Measurements from ENCODE around the gene WDR5.

DNA sequence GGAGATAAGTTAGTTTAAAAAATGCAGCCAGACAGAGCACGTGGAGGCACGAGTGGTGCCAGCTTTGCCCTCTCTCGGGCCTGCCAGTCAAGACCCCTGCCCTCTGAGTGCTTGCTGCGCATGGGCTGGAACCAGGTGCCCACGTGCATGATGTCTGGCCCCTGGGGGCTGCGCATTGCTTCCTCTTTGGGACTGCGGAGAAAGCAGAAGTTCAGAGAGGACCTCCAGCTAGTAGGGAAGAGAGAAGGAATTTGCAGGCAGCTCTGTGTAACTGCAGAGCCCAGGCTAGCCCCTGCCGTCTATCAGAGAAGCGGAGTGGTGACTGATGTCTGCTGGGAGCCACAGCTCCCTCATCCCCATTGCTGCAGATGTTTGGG is 38.2 kb downstream of the WDR5 start:
- no peak for TF ChIP-seq POLR2AphosphoS5 (IDR thresholded peaks at IDR 0.05; ENCODE audit: low read depth, low read length)
- no peak for TF ChIP-seq POLR2A (IDR thresholded peaks at IDR 0.05; ENCODE audit: low read depth, low read length)
- TF ChIP-seq SPI1 (IDR thresholded peaks at IDR 0.05; ENCODE audit: low read depth, low read length), result no peak
- no peak for TF ChIP-seq POU2F2 (IDR thresholded peaks at IDR 0.05; ENCODE audit: low read depth, low read length)
- no peak for TF ChIP-seq TAF1 (IDR thresholded peaks at IDR 0.05; ENCODE audit: low read depth, low read length)
- no peak for TF ChIP-seq PAX5 (IDR thresholded peaks at IDR 0.05; ENCODE audit: insufficient read depth, low read length, severe bottlenecking)

Data from GM12891 (cell line).